ENCODE results near the gene C20orf202. TPM values are rescaled to one million over a fixed set of nuclear protein-coding genes. Genes with fewer than 3 reads are reported as not detected.

Gene C20orf202
- total RNA-seq, 1 donor from 2014 or later, result not detected

GRCh38 chr20:1254254-1254653, 51.0 kb downstream of the C20orf202 start:
- no peak for DNase-seq
- peaks cover 2% of the 10 kb centered on the region for H3K4me1 Mint-ChIP-seq
- H3K9me3 Mint-ChIP-seq, result peaks cover 9% of the 10 kb centered on the region
- no peak overlapping the region for H3K4me3 Mint-ChIP-seq
- peaks cover 21% of the 10 kb centered on the region for H3K27me3 Mint-ChIP-seq
- H3K36me3 Mint-ChIP-seq (ENCODE audit: low read depth), result no peaks in the 10 kb centered on the region
- intact Hi-C loops (cut with micrococcal nuclease), result no loop called here
- H3K27ac Mint-ChIP-seq, result no peak overlapping the region

DNA sequence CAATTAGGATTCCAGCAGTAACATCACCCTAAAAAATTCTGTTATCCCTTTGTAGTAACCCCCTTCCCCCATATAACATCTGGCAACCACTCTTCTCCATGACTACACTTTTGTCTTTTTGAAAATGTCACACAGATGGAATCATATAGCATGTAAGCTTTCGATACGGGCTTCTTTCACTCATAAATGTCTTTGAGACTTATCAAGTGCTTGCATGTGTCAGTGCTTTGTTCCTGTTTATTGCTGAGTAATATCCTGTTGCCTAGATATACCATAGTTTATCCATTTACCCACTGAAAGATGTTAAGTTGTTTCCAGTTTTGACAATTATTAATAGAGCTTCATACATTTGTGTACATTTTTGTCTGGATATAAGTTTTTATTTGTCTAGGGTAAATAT, 52.4 kb downstream of the C20orf202 start:
- intact Hi-C loops (cut with micrococcal nuclease), result no loop called here
- H3K27me3 Mint-ChIP-seq, result peaks cover 21% of the 10 kb centered on the region
- peaks cover 9% of the 10 kb centered on the region for H3K9me3 Mint-ChIP-seq
- H3K4me1 Mint-ChIP-seq, result peaks cover 2% of the 10 kb centered on the region
- H3K36me3 Mint-ChIP-seq (ENCODE audit: low read depth), result no peaks in the 10 kb centered on the region
- H3K27ac Mint-ChIP-seq, result no peak overlapping the region
- H3K4me3 Mint-ChIP-seq, result no peak overlapping the region
- DNase-seq, result no peak

Other genes starting within 250 kb of the C20orf202 start
- not detected in 2 replicates for gene RSPO4, start 201.1 kb upstream of the C20orf202 start, total RNA-seq
- gene PSMF1, start 84.9 kb upstream of the C20orf202 start, total RNA-seq, result 168 and 172 TPM in 2 replicates
- 1.6 and 1.9 TPM in 2 replicates for gene TMEM74B, start 18.5 kb upstream of the C20orf202 start, total RNA-seq
- gene RAD21L1, start 22.6 kb downstream of the C20orf202 start, total RNA-seq, result not detected in 2 replicates
- 1.7 and 1.8 TPM in 2 replicates for gene SNPH, start 62.8 kb downstream of the C20orf202 start, total RNA-seq
- 2.0 and 3.0 TPM in 2 replicates for gene SDCBP2, start 125.7 kb downstream of the C20orf202 start, total RNA-seq
- gene FKBP1A, start 189.6 kb downstream of the C20orf202 start, total RNA-seq, result 291 and 292 TPM in 2 replicates